Stimulated activated CD4-positive, alpha-beta T cell treated with anti-CD3 and anti-CD28 coated beads, Interleukin-2, amount 100 ng/mL, for 4 hours (primary cell): ENCODE measurements around the gene WNT11.
A peak's percentile ranks its signal among the peaks of the same experiment; 100 is the strongest.

Source experiments
- DNase-seq: peaks from one replicate; pipeline ENCODE4 v3.0.0-alpha.2; 2020; ENCODE audit warnings: low read depth

Gene WNT11

DNA sequence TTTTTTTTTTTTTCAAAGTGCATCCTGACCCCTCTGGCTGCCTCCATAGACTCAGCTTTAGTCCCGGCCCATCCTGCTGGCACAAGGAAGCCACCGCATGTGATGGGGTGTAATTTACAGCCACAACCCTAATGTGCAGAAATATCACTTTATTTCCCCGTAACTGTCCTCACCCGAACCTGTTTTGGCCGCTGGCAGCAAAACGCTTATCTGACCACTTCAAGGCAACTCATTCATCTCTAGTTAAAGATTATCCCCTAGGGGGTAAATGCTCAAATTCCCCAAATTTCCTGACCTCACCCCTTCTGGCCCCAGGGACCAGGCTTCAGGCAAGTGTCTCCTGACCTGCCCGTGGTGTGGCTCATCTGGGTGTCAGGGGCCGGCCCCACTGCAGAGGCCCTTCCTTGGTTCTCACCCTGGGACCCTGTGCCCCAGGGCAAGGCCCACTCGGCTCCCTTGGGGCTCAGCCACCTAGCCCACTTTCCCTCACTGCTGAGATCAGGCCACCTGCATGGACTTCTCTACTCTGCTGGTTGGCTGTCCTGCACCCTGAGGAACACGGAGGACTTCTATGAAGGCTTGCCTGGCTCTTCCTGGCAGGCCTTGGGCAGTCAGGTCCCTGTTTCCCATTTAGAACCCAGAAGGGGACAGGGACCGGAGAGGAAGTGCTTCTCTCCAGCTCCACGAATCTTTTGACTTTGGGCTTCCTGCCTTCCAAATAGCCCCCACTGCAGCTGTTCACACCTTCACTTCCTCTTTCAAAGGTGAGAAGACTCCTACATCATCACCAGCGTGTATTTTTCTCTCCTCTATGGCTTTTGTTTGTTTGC is 53.3 kb downstream of the WNT11 start:
- no peak for DNase-seq

DNA sequence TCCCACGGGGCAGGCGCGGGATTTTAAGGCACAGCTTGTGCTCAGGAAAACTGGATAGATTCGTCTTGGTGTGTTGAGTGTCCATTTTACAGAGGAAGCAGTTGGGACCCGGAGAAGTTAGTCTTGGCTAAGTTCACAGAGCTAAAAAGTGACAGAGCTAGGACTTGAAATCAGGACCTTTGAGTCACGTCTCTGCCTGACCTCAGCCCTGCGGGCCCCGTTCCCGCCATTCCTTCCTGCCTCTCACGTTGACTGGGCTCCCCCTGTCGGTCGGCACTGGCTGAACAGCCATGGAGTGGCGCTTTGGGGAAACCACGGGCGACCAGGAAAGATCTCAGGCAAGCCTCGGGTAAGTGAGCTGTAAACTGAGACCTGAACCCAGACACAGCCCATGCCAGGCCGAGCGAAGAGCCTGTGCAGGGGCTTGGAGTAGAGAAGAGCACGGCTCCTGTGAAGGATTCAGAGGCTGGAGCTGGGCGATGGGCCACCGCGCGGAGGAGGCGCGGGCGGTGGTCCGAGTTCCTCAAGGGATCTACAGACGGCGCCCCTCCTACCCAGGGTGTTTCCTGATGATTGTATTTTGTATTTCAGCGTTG is 54.1 kb downstream of the WNT11 start:
- DNase-seq: peak; percentile 73

DNA sequence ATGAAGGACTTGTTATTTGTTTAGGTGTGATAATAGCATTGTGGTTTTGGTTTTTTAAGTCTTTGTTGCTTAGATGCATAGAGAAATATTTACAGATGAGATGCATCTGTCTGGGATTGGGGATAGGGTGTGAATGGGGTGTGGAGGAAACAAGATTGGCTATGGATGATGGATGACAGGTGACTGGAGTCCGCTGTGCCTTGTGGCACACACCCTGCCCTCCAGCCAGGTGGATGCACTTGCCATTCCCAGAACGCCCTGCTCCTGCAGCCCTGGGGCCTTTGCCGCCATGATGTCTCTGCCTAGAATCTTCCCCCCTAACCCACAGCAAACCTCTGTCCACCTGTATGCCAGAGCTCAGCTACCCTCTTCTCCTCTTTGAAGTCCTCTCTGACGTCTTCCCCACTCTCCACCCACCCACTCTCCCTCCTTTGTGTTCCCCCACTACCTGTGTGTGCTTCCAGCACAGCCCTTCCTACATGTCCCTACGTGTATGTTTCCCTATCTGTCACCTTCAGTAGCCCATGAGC is 54.7 kb downstream of the WNT11 start:
- no peak for DNase-seq

DNA sequence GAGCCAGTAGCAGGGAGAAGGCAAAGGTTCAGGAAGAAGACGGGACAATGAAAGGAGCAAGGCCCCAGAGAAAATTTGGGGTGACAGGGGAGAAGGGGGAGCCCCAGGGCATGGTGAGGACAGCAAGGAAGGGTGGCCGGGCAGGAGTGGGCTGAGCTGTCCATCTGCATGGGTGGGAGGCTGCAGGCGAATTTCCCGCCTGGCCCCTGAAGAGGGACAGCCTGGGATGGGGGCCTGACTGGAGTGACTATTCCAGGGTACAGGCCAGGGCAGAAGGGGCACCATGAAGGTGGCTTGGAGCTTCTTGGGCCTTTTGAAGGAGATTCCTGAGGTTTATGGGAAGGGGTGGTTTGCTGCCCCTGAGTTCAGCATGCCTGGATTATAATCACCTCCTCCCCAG is 56.2 kb downstream of the WNT11 start:
- no peak for DNase-seq

DNA sequence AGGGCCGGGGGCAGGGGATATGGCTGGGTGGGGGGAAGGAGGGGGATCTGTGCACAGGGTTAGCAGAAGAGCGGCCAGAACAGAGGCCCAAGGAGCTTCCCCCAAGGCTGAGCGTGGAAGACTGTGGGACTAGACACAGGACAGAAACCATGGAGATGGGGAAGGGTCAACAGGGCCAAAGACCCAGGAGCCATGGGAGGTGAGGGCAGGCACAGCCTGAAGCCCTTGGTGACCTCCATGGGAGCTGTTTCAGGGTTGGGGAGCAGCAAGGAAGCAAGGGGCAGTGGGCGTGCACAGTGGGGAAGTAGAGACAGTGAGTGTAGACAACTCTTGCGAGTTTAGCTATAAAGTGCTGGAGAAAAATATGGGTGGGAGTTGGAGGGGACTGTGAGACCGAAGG is 56.6 kb downstream of the WNT11 start:
- no peak for DNase-seq

DNA sequence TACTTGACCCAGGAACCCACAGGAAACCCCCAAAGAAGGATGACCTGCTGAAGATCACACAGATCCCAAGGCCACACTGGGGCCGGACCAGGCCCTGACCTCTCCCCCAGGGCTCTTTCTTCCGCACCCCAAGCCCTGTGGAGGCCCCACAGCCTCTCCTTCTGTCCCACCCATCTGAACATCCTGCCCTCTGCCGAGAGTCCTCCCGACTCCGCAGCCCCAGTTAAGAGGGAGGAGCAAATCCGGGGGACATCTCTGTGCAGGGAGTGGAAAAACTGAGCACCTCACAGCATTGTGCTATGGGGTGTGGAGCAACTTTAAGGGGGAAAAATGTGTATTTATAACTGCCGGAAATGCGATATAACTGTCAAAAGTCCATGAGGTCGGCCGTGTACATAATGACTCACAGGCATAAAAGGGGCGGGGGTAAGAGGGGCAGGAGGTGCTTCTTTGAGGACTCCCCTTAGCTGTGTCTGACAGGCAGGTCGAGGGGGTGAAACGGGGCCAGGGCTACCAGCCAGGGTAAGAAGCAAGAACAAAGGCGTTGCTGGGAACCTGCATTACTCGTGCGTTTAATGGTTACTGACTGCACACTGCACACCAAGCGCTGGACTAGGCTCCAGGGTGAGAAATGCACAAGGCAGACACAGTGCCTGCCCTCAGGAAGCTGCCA is 57.2 kb downstream of the WNT11 start:
- DNase-seq: no peak

DNA sequence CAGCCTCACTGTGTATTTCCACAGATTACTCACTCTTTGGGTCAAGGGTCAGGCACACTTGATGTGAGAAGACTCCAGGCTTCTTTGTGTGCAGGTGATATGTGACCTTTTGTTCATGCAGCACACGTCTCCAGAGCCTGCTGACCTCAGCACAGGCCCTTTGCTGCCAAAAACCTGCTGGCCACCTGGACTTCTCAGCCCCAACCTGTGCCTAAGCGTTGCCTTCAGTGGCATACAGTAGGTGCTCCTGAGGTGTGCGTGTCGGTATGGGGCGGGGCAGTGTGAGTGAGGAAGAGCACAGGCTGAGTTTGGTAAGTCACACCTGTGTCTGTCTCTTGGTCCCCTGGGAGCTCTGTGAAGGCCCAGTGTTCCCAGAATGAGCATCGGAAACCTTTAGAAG is 58.1 kb downstream of the WNT11 start:
- no peak for DNase-seq

DNA sequence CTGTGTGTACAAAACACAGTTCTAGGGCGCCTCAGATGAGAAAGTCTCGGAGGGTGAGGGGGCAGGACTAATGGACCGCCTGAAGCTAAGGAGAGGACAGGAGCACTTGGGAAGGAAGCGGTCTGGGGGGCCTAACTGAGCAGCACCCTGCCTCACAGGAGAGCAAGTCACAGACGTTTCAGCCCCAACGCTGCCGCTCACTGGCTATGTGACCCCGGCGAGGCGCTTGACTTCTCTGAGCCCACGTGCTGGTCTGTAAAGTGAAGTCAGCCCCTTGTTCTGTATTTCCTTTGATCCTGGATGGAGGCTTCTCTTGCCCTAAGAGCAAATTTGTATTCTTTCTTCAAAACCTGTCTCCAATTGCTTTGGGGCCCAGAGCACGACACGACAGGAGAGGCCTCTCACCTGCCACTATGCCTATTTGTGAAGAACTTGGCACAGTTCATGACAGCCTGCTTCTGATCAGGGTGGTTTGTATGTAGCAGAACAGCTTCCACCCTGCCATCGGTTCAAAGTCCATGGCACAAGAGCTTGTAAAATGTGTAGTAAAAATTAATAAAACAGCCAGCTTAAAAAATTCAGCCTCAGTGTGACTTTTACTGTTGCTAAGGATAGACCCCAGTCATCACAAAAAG is 59.1 kb downstream of the WNT11 start:
- DNase-seq: no peak

DNA sequence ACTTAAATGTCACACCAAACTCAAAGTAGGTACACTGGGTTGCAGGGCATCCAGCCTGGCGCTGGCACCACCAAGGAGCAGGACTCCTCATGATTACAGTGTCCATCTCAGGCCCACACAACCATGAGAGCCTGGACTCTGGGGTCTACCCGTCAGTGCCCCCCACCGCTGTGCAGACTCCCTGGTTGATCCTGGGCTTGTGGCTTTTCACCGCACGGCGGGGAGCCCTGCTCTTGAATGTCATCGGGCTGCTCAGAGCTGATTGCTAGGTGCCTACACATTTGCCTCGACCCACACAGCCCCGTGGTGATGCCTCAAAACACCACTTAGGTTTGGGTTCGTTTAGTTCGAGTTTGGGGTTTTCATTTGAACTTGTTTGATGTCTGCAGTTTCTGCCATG is 63.0 kb downstream of the WNT11 start:
- no peak for DNase-seq

DNA sequence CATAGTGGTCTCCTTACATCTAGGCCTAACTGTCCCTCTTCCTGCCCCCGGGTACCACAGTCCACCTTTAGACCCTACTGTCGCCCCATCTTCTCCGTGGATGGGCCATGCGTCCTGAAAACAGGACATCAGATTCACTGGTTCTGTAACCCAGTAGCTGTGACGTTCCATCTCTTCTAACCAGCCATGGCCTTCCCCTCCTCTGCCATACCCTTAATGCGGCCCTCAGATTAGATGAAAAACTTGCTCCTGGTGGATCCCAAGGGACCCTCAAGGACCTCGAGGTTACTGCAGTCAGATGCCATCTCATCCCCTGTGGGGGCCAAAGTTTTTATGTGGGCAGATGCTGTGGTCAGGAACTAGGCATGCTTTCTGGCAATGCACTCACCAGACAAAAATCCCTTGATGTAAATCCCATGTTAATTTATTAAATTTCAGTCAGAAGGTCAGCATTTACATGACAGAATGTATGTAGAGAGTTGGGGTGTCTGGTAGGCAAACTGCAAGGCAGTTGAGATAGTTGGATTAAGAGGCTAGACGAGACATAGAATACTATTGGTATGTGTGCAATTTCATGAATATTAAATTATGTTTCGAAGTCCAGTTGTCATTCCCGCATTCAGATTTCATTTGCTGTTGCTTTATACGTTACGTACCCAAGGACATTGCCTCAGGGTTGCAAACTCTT is 64.3 kb downstream of the WNT11 start:
- DNase-seq: no peak

DNA sequence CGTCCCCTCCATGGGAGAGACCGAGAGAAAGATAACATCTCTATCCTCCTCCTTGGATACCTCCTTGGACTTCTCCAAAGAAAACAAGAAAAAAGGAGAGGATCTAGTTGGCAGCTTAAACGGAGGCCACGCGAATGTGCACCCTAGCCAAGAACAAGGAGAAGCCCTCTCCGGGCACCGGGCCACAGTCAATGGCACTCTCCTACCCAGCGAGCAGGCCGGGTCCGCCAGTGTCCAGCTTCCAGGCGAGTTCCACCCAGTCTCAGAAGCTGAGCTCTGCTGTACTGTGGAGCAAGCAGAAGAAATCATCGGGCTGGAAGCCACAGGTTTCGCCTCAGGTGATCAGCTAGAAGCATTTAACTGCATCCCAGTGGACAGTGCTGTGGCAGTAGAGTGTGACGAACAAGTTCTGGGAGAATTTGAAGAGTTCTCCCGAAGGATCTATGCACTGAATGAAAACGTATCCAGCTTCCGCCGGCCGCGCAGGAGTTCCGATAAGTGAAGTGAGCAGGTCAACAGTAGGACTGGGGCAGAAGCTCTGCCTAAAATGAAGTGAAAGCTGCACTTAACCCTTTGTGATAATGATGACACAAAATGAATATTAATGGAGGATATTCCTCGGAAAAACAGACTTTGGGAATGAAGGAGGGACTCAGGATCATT is 65.3 kb downstream of the WNT11 start:
- DNase-seq: no peak

DNA sequence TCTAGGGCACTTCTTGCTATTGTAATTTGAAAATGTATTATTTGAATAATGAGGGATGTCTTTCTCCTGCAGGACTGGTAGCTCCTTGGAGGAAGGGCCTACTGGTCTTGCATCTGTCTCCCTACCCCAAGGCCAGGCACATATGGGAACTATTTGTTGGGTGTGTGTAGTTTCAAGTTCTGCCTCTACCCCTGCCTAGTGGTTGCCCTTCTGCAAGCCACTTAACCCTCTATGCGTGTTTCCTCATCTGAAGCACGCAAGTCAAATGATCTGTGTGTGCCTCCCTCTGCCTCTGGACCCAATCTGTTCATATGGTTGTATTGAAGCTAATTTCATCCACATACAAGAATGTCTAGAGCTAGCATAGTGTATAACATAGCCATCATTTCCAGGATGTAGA is 67.0 kb downstream of the WNT11 start:
- no peak for DNase-seq
